H1 (cell line): ENCODE measurements around the gene SLC6A20. TPM values are rescaled to one million over a fixed set of nuclear protein-coding genes. Genes with fewer than 3 reads are reported as not detected.

Experiments used
- ASH2L ChIP-seq: fragments of 200-600, 300-600 bp; sonication (generic); IDR thresholded peaks from one replicate; pipeline ENCODE4 v1.7.1; 2017; ENCODE audit warnings: low read length
- SAP30 ChIP-seq: fragments of 300-600 bp; sonication (generic); IDR thresholded peaks from 2 replicates; pipeline ENCODE4 v1.7.1; 2012; ENCODE audit warnings: low read length, moderate library complexity, mild to moderate bottlenecking, inconsistent platforms; ENCODE audit not compliant: insufficient read depth, insufficient replicate concordance
- polyA plus RNA-seq, 7 experiments: library from polyadenylated mRNA; depleted of rRNA in 3 of 7; stranded (reverse) in 5 of 7; unstranded in 2 of 7; fragments of >200 nt in 5 of 7; fragments of 200-250 nt in 2 of 7; gene quantifications; 1 replicate in 5 of 7; 2 replicates in 1 of 7; 4 replicates in 1 of 7; pipeline versions ENCODE4 v1.2.1 to v1.2.3, GENCODE V29; 2011 to 2013; ENCODE audit warnings: missing spikeins in 2 of 7, mixed read lengths in 2 of 7
- total RNA-seq: library from RNA; stranded (reverse); fragmentation: NEBNext Ultra II Directional; extraction: Animal tissue kit (Norgen Biotek cat#: 25700); gene quantifications from 2 replicates; pipeline ENCODE4 v1.2.1, GENCODE V29; 2021

Gene SLC6A20
- total and polyA plus RNA-seq, 2 of the 8 experiments (the other 6 are each of a cell fraction or from before 2014, with no cell fraction given) = 0.05 TPM; not detected in 1

- no peak for TF ChIP-seq SAP30
- TF ChIP-seq ASH2L = no peak
These were observed 30.6 kb upstream of the SLC6A20 start (continued) for GRCh38 chr3:45826908-45827307.
